ENCODE data around the gene CHMP6. TPM values are rescaled to one million over a fixed set of nuclear protein-coding genes. Genes with fewer than 3 reads are reported as not detected.

The CHMP6 gene
- polyA plus RNA-seq, 3 donors: 20.3 to 44.8 (median 44.1) TPM

- Histone ChIP-seq H3K9me3 (replicated peaks in 1 of 2; ENCODE audit: control insufficient read depth in 1 of 2, insufficient read depth in 1 of 2, low read length in 2 of 2) (no peaks in the 10 kb centered on the region), H3K27ac (ENCODE audit: low read depth in 1 of 2, low read length in 2 of 2) (peak overlapping the region; percentile 34 to 73), H4K20me1 (ENCODE audit: insufficient read depth, low read length) (peaks cover 60% of the 10 kb centered on the region), H3K4me2 (replicated peaks; ENCODE audit: extremely low read depth, low read length, poor library complexity, severe bottlenecking) (peak overlapping the region; percentile 89), H3K27me3 (ENCODE audit: control insufficient read depth in 2 of 2, insufficient read depth in 2 of 2, low read length in 2 of 2) (peaks cover 0 to 32% of the 10 kb centered on the region in 2 donors), H3K9ac (ENCODE audit: insufficient read depth, low read length, poor library complexity, severe bottlenecking) (peak overlapping the region; percentile 76), H3K36me3 (replicated peaks in 1 of 2; ENCODE audit: control insufficient read depth in 1 of 2, insufficient read depth in 2 of 2, low read length in 2 of 2) (no peaks in the 10 kb centered on the region), H3K4me1 (ENCODE audit: control insufficient read depth in 1 of 2, insufficient read depth in 2 of 2, low read length in 2 of 2) (peaks cover 52 to 57% of the 10 kb centered on the region in 2 donors), H3K4me3 (replicated peaks in 1 of 3; ENCODE audit: low read depth in 2 of 3, low read length in 3 of 3) (peak overlapping the region; percentile 75 to 97 (median 90)), H2AFZ (ENCODE audit: insufficient read depth, low read depth, low read length, poor library complexity, severe bottlenecking) (peak overlapping the region; percentile 72), H3K79me2 (ENCODE audit: insufficient read depth, low read length) (peaks cover 23% of the 10 kb centered on the region)
- H3K27ac Mint-ChIP-seq: peak overlapping the region; percentile 83 to 93 (median 91)
- no peak for DNase-seq
- WGBS (ENCODE audit: insufficient coverage): 91% methylated on average over 28 of the region's 34 CpGs
- H3K4me1 Mint-ChIP-seq: peaks cover 59% of the 10 kb centered on the region
- intact Hi-C loops (cut with micrococcal nuclease): loop anchor here (5.0 to 10.0 kb wide), 2 partner anchors 59 to 192 kb away; partner anchors contain the start of gene CEP131 (in 1 of the 2)
- TF ChIP-seq CTCF (IDR thresholded peaks at IDR 0.05): no peak
- peak overlapping the region; percentile 97 to 99 for H3K4me3 Mint-ChIP-seq
- H3K9me3 Mint-ChIP-seq: peaks cover 0 to 6% (median 0%) of the 10 kb centered on the region in 7 donors
- peaks cover 26 to 47% (median 39%) of the 10 kb centered on the region in 3 donors for H3K27me3 Mint-ChIP-seq (ENCODE audit: low read depth in 3 of 3)
- H3K36me3 Mint-ChIP-seq: peaks cover 19 to 33% of the 10 kb centered on the region in 2 donors
These were observed 41.2 kb downstream of the CHMP6 start for GRCh38 chr17:81032641-81033480.

- H3K4me3 ChIP-seq (replicated peaks in 1 of 3; ENCODE audit: low read depth in 2 of 3, low read length in 3 of 3): peak overlapping the region; percentile 75 to 97 (median 90)
- DNase-seq: peak; percentile 34 to 69 (median 68)
- H3K4me1 ChIP-seq (ENCODE audit: control insufficient read depth in 1 of 2, insufficient read depth in 2 of 2, low read length in 2 of 2): peaks cover 52 to 57% of the 10 kb centered on the region in 2 donors
- H3K9me3 ChIP-seq (replicated peaks in 1 of 2; ENCODE audit: control insufficient read depth in 1 of 2, insufficient read depth in 1 of 2, low read length in 2 of 2): no peaks in the 10 kb centered on the region
- H3K27ac ChIP-seq (ENCODE audit: low read depth in 1 of 2, low read length in 2 of 2): peak overlapping the region; percentile 34 to 73
- Mint-ChIP-seq H3K36me3 (peaks cover 19 to 38% of the 10 kb centered on the region in 2 donors), H3K27ac (peak overlapping the region; percentile 83 to 93 (median 91)), H3K9me3 (peaks cover 0 to 6% (median 0%) of the 10 kb centered on the region in 7 donors), H3K4me3 (peak overlapping the region; percentile 97 to 99), H3K27me3 (ENCODE audit: low read depth in 3 of 3) (peaks cover 26 to 44% (median 33%) of the 10 kb centered on the region in 3 donors), H3K4me1 (peaks cover 57% of the 10 kb centered on the region)
- intact Hi-C loops (cut with micrococcal nuclease): loop anchor here (2.0 to 10.0 kb wide), 3 partner anchors 59 to 191 kb away; partner anchors contain the start of gene CEP131 (in 1 of the 2)
- peak overlapping the region; percentile 72 for H2AFZ ChIP-seq (ENCODE audit: insufficient read depth, low read depth, low read length, poor library complexity, severe bottlenecking)
- H3K79me2 ChIP-seq (ENCODE audit: insufficient read depth, low read length): peaks cover 23% of the 10 kb centered on the region
- TF ChIP-seq CTCF (IDR thresholded peaks at IDR 0.05): no peak
- H3K4me2 ChIP-seq (replicated peaks; ENCODE audit: extremely low read depth, low read length, poor library complexity, severe bottlenecking): peak overlapping the region; percentile 89
- peak overlapping the region; percentile 76 for H3K9ac ChIP-seq (ENCODE audit: insufficient read depth, low read length, poor library complexity, severe bottlenecking)
- peaks cover 0 to 24% of the 10 kb centered on the region in 2 donors for H3K27me3 ChIP-seq (ENCODE audit: control insufficient read depth in 2 of 2, insufficient read depth in 2 of 2, low read length in 2 of 2)
- H3K36me3 ChIP-seq (replicated peaks in 1 of 2; ENCODE audit: control insufficient read depth in 1 of 2, insufficient read depth in 2 of 2, low read length in 2 of 2): no peaks in the 10 kb centered on the region
- peaks cover 68% of the 10 kb centered on the region for H4K20me1 ChIP-seq (ENCODE audit: insufficient read depth, low read length)
- WGBS (ENCODE audit: insufficient coverage): 0% methylated on average over 7 of the region's 22 CpGs
These were observed 42.0 kb downstream of the CHMP6 start for GRCh38 chr17:81033535-81034167.

All from CD14-positive monocyte (primary cell).